NCI-H82 treated with DMSO at 0.1 percent for 48 hours (cell line): Measurements from ENCODE around the gene USP35.

Source experiments
- DNase-seq: peaks from one replicate; lab custom pipeline; 2025; ENCODE audit not compliant: unreplicated experiment; lab: John Stamatoyannopoulos, UW

USP35 gene

DNA sequence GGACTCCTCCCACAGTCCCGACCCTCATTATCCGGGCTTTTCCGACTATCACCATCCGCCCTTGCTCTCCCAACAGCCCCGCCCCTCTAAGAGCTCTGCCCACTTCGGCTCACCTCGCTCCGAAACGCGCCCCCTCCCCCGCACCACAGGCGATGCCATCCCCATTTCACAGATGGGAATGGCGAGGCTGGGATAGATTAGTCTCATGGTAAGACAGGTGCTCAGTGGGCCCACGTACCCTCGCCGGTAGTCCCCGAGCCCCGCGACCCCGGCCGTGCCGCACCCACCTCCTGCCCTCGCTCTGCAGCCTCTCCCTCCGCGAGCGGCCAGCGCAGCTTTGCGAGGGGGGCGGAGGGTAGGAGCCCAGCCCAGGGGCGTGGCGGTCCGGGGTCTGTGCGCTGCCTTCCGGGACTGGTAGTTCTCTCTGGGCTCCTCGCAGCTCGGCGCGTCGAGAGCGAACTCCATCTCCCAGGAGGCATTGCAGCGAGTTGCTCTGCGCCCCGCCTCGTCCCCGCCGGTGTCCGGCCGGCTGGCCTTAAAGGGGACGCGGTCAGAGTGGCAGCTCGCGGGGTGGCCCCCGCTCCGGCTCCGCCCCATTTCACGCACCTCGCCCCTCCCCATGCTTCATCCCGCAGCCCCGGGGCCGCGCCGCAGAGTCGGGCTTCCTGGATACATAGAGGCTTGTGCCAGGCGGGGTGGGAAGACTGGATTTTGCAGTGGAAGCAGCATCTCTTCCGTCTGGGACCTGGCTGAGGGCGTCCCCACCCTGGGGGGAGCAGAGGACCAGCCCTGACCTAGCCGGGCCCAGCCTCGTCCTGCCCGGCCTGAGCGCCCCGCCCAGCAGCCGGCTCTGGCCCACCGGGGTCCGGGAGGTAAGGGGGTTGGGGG lies at the start of gene USP35, which contains the start of gene KCTD21:
Gene USP35, plus strand, starts transcription at position 634 of the 888 bp plus-strand sequence. CDS start 7,327 bp downstream, outside the sequence.
Gene KCTD21, minus strand, starts transcription at position 341 of the 888 bp plus-strand sequence. CDS start 14,072 bp downstream, outside the sequence.
- DNase-seq, result peak; percentile 86

GRCh38 chr11:78139422-78140391 lies 49.0 kb upstream of the USP35 start, which contains the start of gene ALG8:
TSS of gene ALG8 (minus strand) at chr11:78139626. CDS start at chr11:78139588, 38 bp downstream.
- peak; percentile 56 for DNase-seq

DNA sequence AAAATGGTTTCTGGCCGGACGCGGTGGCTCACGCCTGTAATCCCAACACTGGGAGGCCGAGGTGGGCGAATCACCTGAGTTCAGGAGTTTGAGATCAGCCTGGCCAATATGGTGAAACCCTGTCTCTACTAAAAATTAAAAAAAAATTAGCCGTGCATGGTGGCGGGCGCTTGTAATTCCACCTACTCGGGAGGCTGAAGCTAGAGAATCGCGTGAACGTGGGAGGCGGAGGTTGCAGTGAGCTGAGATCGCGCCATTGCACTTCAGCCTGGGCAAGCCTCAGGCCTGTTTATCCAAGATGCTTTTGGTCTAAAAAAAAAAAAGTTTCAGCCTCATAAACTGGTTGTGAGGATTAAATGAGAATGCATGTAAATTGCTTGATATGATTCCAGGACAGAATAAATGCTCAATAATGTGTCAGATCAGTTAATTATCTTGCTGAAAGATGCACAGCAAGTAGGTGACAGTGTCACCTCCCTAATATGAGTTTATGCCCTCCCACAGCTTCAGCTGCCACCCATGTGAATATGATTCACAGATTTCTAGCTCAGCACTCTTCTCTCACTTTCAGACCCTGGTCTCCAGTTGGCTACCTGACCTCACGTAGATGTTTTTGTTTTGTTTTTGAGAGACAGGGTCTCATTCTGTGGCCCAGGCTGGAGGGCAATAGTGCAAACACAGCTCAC lies 48.2 kb upstream of the USP35 start:
- DNase-seq, result no peak

GRCh38 chr11:78145511-78146025 lies 43.2 kb upstream of the USP35 start:
- no peak for DNase-seq

GRCh38 chr11:78147807-78148206 lies 40.9 kb upstream of the USP35 start:
- no peak for DNase-seq

- no peak for DNase-seq
Measured at GRCh38 chr11:78149646-78150045, 39.1 kb upstream of the USP35 start.

DNA sequence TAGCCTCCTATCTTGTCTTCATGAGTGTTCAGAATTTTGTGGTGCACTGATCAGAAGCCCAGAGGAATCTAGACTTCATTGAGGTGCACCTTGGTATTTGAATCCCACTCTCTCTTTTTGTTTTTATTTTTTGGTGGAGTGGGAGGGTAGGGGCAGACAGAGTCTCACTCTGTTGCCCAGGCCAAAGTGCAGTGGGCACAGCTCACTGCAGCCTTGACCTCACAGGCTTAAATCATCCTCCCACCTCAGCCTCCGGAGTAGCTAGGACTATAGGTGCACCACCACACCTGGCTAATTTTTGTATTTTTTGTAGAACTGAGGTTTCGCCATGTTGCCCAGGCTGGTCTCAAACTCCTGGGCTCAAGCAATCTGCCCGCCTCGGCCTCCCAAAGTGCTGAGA lies 38.4 kb upstream of the USP35 start:
- no peak for DNase-seq

GRCh38 chr11:78150754-78151153 lies 38.0 kb upstream of the USP35 start:
- DNase-seq, result no peak

DNA sequence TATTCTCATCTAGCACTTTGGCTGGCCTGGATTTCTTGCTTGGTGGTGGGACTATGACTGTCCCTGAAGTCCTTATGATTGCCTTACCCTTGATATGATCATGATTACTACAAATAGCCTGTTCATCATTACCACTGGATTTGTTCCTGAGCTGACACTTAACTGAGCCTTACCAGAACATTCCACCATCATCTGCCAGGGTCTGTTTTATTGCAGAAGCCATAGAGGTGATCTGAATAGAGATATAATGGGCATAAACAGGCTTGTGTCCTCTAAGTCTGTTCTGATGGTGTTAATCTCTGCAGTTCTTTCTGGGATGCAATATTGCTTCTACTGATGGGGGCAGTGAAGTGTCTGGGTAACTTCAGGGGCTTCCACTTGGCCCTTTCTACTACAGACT lies 36.9 kb upstream of the USP35 start:
- DNase-seq, result no peak

- no peak for DNase-seq
Measured at GRCh38 chr11:78156127-78156844, 32.4 kb upstream of the USP35 start.

DNA sequence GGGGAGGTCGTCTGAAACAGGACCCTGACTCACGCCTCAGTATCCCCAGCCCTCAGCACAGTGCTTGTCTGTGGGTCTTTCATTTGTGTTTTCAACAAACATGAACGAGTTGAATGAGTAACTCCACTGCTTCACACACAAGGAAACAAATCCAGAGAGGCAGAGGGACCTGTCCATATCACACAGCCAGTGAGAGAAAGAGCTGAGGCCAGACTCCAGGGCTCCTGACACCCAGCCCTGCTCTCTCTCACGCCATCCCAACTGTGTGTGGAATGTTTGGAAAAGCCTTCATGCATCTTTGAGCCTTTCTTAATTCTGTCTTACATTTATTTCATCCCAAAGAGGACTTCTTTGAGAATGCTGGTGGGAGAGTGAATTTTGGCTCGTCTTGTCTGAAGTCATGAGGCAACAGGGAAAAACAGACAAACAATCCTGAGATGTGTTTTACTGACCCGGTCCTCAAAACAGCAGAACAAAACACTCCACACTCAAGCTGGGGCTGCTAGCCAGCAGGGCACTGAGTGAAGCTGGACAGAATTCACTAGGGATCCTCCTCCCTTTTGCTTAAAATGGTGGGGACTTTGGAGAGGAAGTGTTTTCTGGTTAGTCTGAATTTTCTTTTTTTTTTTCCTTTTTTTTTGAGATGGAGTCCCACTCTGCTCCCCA lies 29.6 kb upstream of the USP35 start:
- no peak for DNase-seq

GRCh38 chr11:78160557-78160956 lies 28.2 kb upstream of the USP35 start:
- DNase-seq, result no peak

DNA sequence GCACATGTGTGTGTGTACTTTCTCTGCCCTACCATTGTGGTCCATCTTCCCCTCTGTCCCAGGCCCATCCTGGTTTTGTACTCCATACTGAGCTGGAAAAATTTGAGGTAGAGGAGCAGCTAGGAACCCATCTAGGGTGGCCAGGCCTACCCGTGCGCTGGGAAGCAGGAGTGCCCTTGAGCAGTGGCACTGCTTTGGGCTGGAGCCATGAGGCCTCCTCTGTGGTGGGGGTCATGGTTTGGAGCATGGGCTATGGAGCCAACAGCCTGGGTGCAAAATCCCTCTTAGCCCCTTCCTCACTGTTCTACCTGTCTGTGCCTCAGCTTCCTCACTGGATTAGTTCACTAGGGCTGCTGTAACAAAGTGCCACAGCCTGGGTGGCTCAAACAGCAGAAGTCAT lies 27.4 kb upstream of the USP35 start:
- no peak for DNase-seq

GRCh38 chr11:78161962-78162371 lies 26.8 kb upstream of the USP35 start:
- no peak for DNase-seq

DNA sequence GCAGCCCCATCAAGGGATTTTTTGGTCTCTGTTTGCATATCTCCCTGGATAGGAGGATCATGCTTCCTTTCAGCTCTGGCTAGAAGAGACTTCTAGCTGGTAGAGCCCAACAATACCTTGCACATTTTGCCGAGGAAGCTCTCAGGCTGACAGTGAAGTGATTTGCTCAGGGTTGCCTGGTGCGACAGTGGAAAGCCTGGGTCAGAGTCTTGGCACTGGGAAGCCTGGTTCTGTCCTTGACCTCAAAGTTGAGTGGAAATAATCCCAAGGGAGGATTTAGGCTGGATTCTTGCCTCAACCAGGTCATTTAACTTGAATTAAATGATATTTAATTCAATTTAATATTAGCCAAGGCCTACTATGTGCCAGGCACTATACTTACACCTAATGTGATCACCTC lies 24.9 kb upstream of the USP35 start:
- no peak for DNase-seq

DNA sequence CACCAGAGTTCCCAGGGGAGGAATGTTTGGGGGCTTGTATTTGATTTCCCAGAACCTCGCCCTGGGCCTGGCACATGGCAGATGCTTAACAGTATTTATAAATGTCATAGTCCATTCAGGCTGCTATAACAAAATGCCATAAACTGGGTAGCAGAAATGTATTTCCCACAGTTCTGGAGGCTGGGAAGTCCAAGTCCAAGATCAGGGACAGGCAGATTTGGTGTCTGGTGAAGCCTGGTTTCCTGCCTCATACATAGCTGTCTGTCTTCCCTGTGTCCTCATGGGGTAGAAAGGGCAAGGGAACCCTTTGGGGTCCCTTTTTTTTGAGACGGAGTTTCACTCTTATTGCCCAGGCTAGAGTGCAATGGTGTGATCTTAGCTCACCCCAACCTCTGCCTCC lies 24.2 kb upstream of the USP35 start:
- no peak for DNase-seq

- DNase-seq, result no peak
Measured at GRCh38 chr11:78166855-78167469, 21.8 kb upstream of the USP35 start.

GRCh38 chr11:78168539-78169477 lies 19.9 kb upstream of the USP35 start:
- no peak for DNase-seq
